Measurements from ENCODE around the gene ATAD3A. TPM values are rescaled to one million over a fixed set of nuclear protein-coding genes. Genes with fewer than 3 reads are reported as not detected.

Gene ATAD3A
- total RNA-seq, 2 experiments from 2014 or later, result 39.4 to 41.0 TPM

- Mint-ChIP-seq H3K9me3 (no peaks in the 10 kb centered on the region), H3K4me3 (peak overlapping the region; percentile 58), H3K36me3 (ENCODE audit: low read depth) (no peaks in the 10 kb centered on the region), H3K4me1 (ENCODE audit: low read depth) (peaks cover 5% of the 10 kb centered on the region), H3K27me3 (ENCODE audit: low read depth) (no peaks in the 10 kb centered on the region), H3K27ac (no peak overlapping the region)
- DNase-seq, result no peak
- CTCF ChIA-PET, result no interaction called here
- intact Hi-C loops (cut with micrococcal nuclease), result no loop called here
Measured at GRCh38 chr1:1539310-1540089, 27.5 kb downstream of the ATAD3A start.

GRCh38 chr1:1540090-1540817 is 28.3 kb downstream of the ATAD3A start, which contains the start of gene TMEM240:
TSS of gene TMEM240 (minus strand) at chr1:1540624. CDS start at chr1:1540346, 278 bp downstream.
- Mint-ChIP-seq H3K27ac (no peak within 1 kb of the TSS), H3K9me3 (no peaks in the 10 kb centered on the region), H3K4me3 (peak within 1 kb of the TSS; percentile 58), H3K4me1 (ENCODE audit: low read depth) (peaks cover 5% of the 10 kb centered on the region), H3K36me3 (ENCODE audit: low read depth) (no peaks in the 10 kb centered on the region), H3K27me3 (ENCODE audit: low read depth) (no peaks in the 10 kb centered on the region)
- CTCF ChIA-PET, result no interaction called here
- intact Hi-C loops (cut with micrococcal nuclease), result no loop called here
- DNase-seq, result peak; percentile 57

GRCh38 chr1:1540818-1541628 is 29.1 kb downstream of the ATAD3A start:
- CTCF ChIA-PET, result no interaction called here
- Mint-ChIP-seq H3K27ac (no peak overlapping the region), H3K27me3 (ENCODE audit: low read depth) (no peaks in the 10 kb centered on the region), H3K9me3 (no peaks in the 10 kb centered on the region), H3K36me3 (ENCODE audit: low read depth) (peaks cover 1% of the 10 kb centered on the region), H3K4me1 (ENCODE audit: low read depth) (peaks cover 5% of the 10 kb centered on the region), H3K4me3 (peak overlapping the region; percentile 27)
- no peak for DNase-seq
- intact Hi-C loops (cut with micrococcal nuclease), result no loop called here

GRCh38 chr1:1541956-1542765 is 30.2 kb downstream of the ATAD3A start:
- Mint-ChIP-seq H3K36me3 (ENCODE audit: low read depth) (peaks cover 1% of the 10 kb centered on the region), H3K27ac (no peak overlapping the region), H3K4me3 (no peak overlapping the region), H3K27me3 (ENCODE audit: low read depth) (no peaks in the 10 kb centered on the region), H3K9me3 (no peaks in the 10 kb centered on the region), H3K4me1 (ENCODE audit: low read depth) (peaks cover 5% of the 10 kb centered on the region)
- intact Hi-C loops (cut with micrococcal nuclease), result no loop called here
- DNase-seq, result no peak
- CTCF ChIA-PET, result no interaction called here

GRCh38 chr1:1542766-1543705 is 31.1 kb downstream of the ATAD3A start:
- H3K4me3 Mint-ChIP-seq, result no peak overlapping the region
- peaks cover 1% of the 10 kb centered on the region for H3K36me3 Mint-ChIP-seq (ENCODE audit: low read depth)
- H3K9me3 Mint-ChIP-seq, result no peaks in the 10 kb centered on the region
- CTCF ChIA-PET, result no interaction called here
- intact Hi-C loops (cut with micrococcal nuclease), result no loop called here
- no peak overlapping the region for H3K27ac Mint-ChIP-seq
- no peaks in the 10 kb centered on the region for H3K27me3 Mint-ChIP-seq (ENCODE audit: low read depth)
- DNase-seq, result no peak
- peaks cover 5% of the 10 kb centered on the region for H3K4me1 Mint-ChIP-seq (ENCODE audit: low read depth)

- CTCF ChIA-PET, result no interaction called here
- H3K9me3 Mint-ChIP-seq, result no peaks in the 10 kb centered on the region
Measured at GRCh38 chr1:1543706-1544099, 31.7 kb downstream of the ATAD3A start.

GRCh38 chr1:1544544-1544943 is 32.6 kb downstream of the ATAD3A start:
- Mint-ChIP-seq H3K36me3 (ENCODE audit: low read depth) (peaks cover 1% of the 10 kb centered on the region), H3K27me3 (ENCODE audit: low read depth) (no peaks in the 10 kb centered on the region), H3K9me3 (no peaks in the 10 kb centered on the region), H3K27ac (no peak overlapping the region), H3K4me3 (no peak overlapping the region), H3K4me1 (ENCODE audit: low read depth) (peaks cover 3% of the 10 kb centered on the region)
- no peak for DNase-seq
- intact Hi-C loops (cut with micrococcal nuclease), result no loop called here
- CTCF ChIA-PET, result no interaction called here

More at GRCh38 chr1:1543706-1544099, 31.7 kb downstream of the ATAD3A start:
- intact Hi-C loops (cut with micrococcal nuclease), result no loop called here
- no peak for DNase-seq
- no peak overlapping the region for H3K27ac Mint-ChIP-seq
- H3K27me3 Mint-ChIP-seq (ENCODE audit: low read depth), result no peaks in the 10 kb centered on the region
- peaks cover 5% of the 10 kb centered on the region for H3K4me1 Mint-ChIP-seq (ENCODE audit: low read depth)
- no peak overlapping the region for H3K4me3 Mint-ChIP-seq
- H3K36me3 Mint-ChIP-seq (ENCODE audit: low read depth), result peaks cover 1% of the 10 kb centered on the region

GRCh38 chr1:1545946-1546737 is 34.2 kb downstream of the ATAD3A start:
- CTCF ChIA-PET, result no interaction called here
- intact Hi-C loops (cut with micrococcal nuclease), result no loop called here
- Mint-ChIP-seq H3K27ac (no peak overlapping the region), H3K27me3 (ENCODE audit: low read depth) (no peaks in the 10 kb centered on the region), H3K9me3 (no peaks in the 10 kb centered on the region), H3K4me3 (no peak overlapping the region), H3K4me1 (ENCODE audit: low read depth) (peaks cover 2% of the 10 kb centered on the region), H3K36me3 (ENCODE audit: low read depth) (peaks cover 1% of the 10 kb centered on the region)
- no peak for DNase-seq

- intact Hi-C loops (cut with micrococcal nuclease), result no loop called here
- Mint-ChIP-seq H3K4me3 (no peak overlapping the region), H3K27ac (no peak overlapping the region), H3K36me3 (ENCODE audit: low read depth) (peaks cover 1% of the 10 kb centered on the region), H3K4me1 (ENCODE audit: low read depth) (no peaks in the 10 kb centered on the region), H3K9me3 (no peaks in the 10 kb centered on the region), H3K27me3 (ENCODE audit: low read depth) (no peaks in the 10 kb centered on the region)
- CTCF ChIA-PET, result no interaction called here
- DNase-seq, result no peak
Measured at GRCh38 chr1:1547011-1547410, 35.0 kb downstream of the ATAD3A start.

GRCh38 chr1:1547476-1547875 is 35.5 kb downstream of the ATAD3A start:
- no peak overlapping the region for H3K27ac Mint-ChIP-seq
- CTCF ChIA-PET, result no interaction called here

GRCh38 chr1:1548591-1548990 is 36.6 kb downstream of the ATAD3A start:
- H3K4me1 Mint-ChIP-seq (ENCODE audit: low read depth), result no peaks in the 10 kb centered on the region
- DNase-seq, result no peak
- CTCF ChIA-PET, result no interaction called here
- H3K4me3 Mint-ChIP-seq, result no peak overlapping the region
- H3K27ac Mint-ChIP-seq, result no peak overlapping the region
- intact Hi-C loops (cut with micrococcal nuclease), result no loop called here
- H3K27me3 Mint-ChIP-seq (ENCODE audit: low read depth), result no peaks in the 10 kb centered on the region
- peaks cover 1% of the 10 kb centered on the region for H3K36me3 Mint-ChIP-seq (ENCODE audit: low read depth)
- H3K9me3 Mint-ChIP-seq, result no peaks in the 10 kb centered on the region

More at GRCh38 chr1:1547476-1547875, 35.5 kb downstream of the ATAD3A start:
- DNase-seq, result no peak
- Mint-ChIP-seq H3K4me3 (no peak overlapping the region), H3K4me1 (ENCODE audit: low read depth) (no peaks in the 10 kb centered on the region), H3K36me3 (ENCODE audit: low read depth) (peaks cover 1% of the 10 kb centered on the region), H3K9me3 (no peaks in the 10 kb centered on the region), H3K27me3 (ENCODE audit: low read depth) (no peaks in the 10 kb centered on the region)
- intact Hi-C loops (cut with micrococcal nuclease), result no loop called here
